ENCODE data around the gene MBP.

DNA sequence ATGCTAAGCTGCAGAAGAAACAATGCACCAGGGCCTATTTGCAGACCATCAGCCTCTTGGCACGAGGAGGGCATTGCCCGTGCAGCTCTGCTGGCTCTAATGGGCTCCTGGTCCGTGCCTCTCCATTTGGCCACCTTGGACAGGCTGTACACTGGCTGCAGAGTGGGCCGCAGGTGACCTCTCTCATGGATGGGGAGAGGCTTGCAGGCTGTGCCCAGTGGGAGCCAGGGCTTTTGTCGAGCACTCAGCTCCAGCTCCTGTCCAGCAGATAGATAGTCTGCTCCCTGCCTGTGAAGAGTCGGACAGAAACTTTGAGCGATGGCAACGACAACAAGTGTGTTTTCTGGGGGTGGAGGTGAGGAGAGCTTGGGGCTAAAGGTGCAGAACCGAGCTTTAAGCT, 100.9 kb downstream of the MBP start:
- TF ChIP-seq, protein P1, sequence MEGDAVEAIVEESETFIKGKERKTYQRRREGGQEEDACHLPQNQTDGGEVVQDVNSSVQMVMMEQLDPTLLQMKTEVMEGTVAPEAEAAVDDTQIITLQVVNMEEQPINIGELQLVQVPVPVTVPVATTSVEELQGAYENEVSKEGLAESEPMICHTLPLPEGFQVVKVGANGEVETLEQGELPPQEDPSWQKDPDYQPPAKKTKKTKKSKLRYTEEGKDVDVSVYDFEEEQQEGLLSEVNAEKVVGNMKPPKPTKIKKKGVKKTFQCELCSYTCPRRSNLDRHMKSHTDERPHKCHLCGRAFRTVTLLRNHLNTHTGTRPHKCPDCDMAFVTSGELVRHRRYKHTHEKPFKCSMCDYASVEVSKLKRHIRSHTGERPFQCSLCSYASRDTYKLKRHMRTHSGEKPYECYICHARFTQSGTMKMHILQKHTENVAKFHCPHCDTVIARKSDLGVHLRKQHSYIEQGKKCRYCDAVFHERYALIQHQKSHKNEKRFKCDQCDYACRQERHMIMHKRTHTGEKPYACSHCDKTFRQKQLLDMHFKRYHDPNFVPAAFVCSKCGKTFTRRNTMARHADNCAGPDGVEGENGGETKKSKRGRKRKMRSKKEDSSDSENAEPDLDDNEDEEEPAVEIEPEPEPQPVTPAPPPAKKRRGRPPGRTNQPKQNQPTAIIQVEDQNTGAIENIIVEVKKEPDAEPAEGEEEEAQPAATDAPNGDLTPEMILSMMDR (conservative IDR thresholded peaks at IDR 0.05; ENCODE audit: low read depth, low read length) = no peak
- TF ChIP-seq EZH2phosphoT487 (IDR thresholded peaks at IDR 0.05; ENCODE audit: borderline replicate concordance, low read length) = no peak
- no peak for TF ChIP-seq EZH2 (IDR thresholded peaks at IDR 0.05; ENCODE audit: low read length, unreplicated experiment)

Data from PC-3 (cell line).